Left forelimb (tissue), 1 donor: ENCODE measurements around the gene CHMP3.

Experiments used
- DNase-seq: peaks from one replicate; pipeline ENCODE4 v3.0.0-alpha.2; 2018; ENCODE audit warnings: low spot score

CHMP3 gene

GRCh38 chr2:86466306-86466705, 96.9 kb downstream of the CHMP3 start:
- no peak for DNase-seq

GRCh38 chr2:86464652-86465051, 98.6 kb downstream of the CHMP3 start:
- no peak for DNase-seq

GRCh38 chr2:86461042-86461743, 102.0 kb downstream of the CHMP3 start:
- DNase-seq, result no peak

- DNase-seq, result no peak
Observed at GRCh38 chr2:86455181-86455580, 108.1 kb downstream of the CHMP3 start.

GRCh38 chr2:86454238-86454637, 109.0 kb downstream of the CHMP3 start:
- DNase-seq, result no peak

GRCh38 chr2:86453836-86454235, 109.4 kb downstream of the CHMP3 start:
- no peak for DNase-seq
